Stimulated activated memory B cell treated with anti-CD40 and anti-IgM and Interleukin-4, amounts not matched to agents 10 μg/mL and 1 μg/mL and 100 μg/mL, for 72 hours (primary cell): ENCODE data around the gene TPRN.
A peak's percentile ranks its signal among the peaks of the same experiment; 100 is the strongest.
"Not testable (repeated sequence)": the region's sequence is repeated elsewhere in the genome, so short reads cannot be mapped to it uniquely, and the experiment has no call there.

Source experiments
- ATAC-seq: fragments of 150-1000 bp; cut with Tn5 transposase; 2 replicates; pipeline ENCODE4 v1.10.0; 2021
- H3K27ac Mint-ChIP-seq: one replicate; pipeline ENCODE4 v1.8.0; 2022; ENCODE audit warnings: mild to moderate bottlenecking, mixed read lengths
- H3K27me3 Mint-ChIP-seq: one replicate; pipeline ENCODE4 v1.8.0; 2022; ENCODE audit warnings: mixed read lengths
- H3K36me3 Mint-ChIP-seq: one replicate; pipeline ENCODE4 v1.8.0; 2022; ENCODE audit warnings: mixed read lengths
- H3K4me1 Mint-ChIP-seq: one replicate; pipeline ENCODE4 v1.8.0; 2022; ENCODE audit warnings: mixed read lengths
- H3K4me3 Mint-ChIP-seq: one replicate; pipeline ENCODE4 v1.8.0; 2022; ENCODE audit warnings: mild to moderate bottlenecking, moderate library complexity, mixed read lengths
- H3K9me3 Mint-ChIP-seq: one replicate; pipeline ENCODE4 v1.8.0; 2022; ENCODE audit warnings: mixed read lengths

Gene TPRN

GRCh38 chr9:137240318-137240840, 39.8 kb upstream of the TPRN start:
- peak; percentile 61 for ATAC-seq
- Mint-ChIP-seq H3K27me3 (peaks cover 1% of the 10 kb centered on the region), H3K36me3 (peaks cover 16% of the 10 kb centered on the region), H3K4me3 (peak overlapping the region; percentile 86), H3K27ac (peak overlapping the region; percentile 69), H3K4me1 (peaks cover 64% of the 10 kb centered on the region), H3K9me3 (no peaks in the 10 kb centered on the region)

GRCh38 chr9:137239541-137240200, 39.1 kb upstream of the TPRN start:
- H3K27ac Mint-ChIP-seq = peak overlapping the region; percentile 69
- peak overlapping the region; percentile 86 for H3K4me3 Mint-ChIP-seq
- not testable (repeated sequence) for H3K27me3 Mint-ChIP-seq, ATAC-seq, H3K9me3 Mint-ChIP-seq
- peaks cover 71% of the 10 kb centered on the region for H3K4me1 Mint-ChIP-seq
- peaks cover 16% of the 10 kb centered on the region for H3K36me3 Mint-ChIP-seq

- Mint-ChIP-seq H3K27me3 (peaks cover 12% of the 10 kb centered on the region), H3K4me1 (peaks cover 59% of the 10 kb centered on the region), H3K9me3 (no peaks in the 10 kb centered on the region), H3K4me3 (no peak overlapping the region), H3K36me3 (peaks cover 10% of the 10 kb centered on the region), H3K27ac (no peak overlapping the region)
- ATAC-seq = no peak
Observed at GRCh38 chr9:137237759-137238726, 37.5 kb upstream of the TPRN start.

- H3K27ac Mint-ChIP-seq = no peak overlapping the region
- H3K27me3 Mint-ChIP-seq = peaks cover 19% of the 10 kb centered on the region
- H3K4me1 Mint-ChIP-seq = peaks cover 49% of the 10 kb centered on the region
- ATAC-seq = no peak
- H3K36me3 Mint-ChIP-seq = no peaks in the 10 kb centered on the region
- H3K4me3 Mint-ChIP-seq = peak overlapping the region; percentile 29
- no peaks in the 10 kb centered on the region for H3K9me3 Mint-ChIP-seq
Observed at GRCh38 chr9:137236936-137237421, 36.4 kb upstream of the TPRN start.

GRCh38 chr9:137236238-137236935, 35.8 kb upstream of the TPRN start:
- ATAC-seq = peak; percentile 53
- Mint-ChIP-seq H3K36me3 (no peaks in the 10 kb centered on the region), H3K27ac (no peak overlapping the region), H3K9me3 (no peaks in the 10 kb centered on the region), H3K27me3 (peaks cover 25% of the 10 kb centered on the region), H3K4me1 (peaks cover 48% of the 10 kb centered on the region), H3K4me3 (peak overlapping the region; percentile 29)

- no peaks in the 10 kb centered on the region for H3K36me3 Mint-ChIP-seq
- ATAC-seq = no peak
- H3K4me3 Mint-ChIP-seq = peak overlapping the region; percentile 45
- peaks cover 32% of the 10 kb centered on the region for H3K27me3 Mint-ChIP-seq
- no peaks in the 10 kb centered on the region for H3K9me3 Mint-ChIP-seq
- peak overlapping the region; percentile 63 for H3K27ac Mint-ChIP-seq
- peaks cover 48% of the 10 kb centered on the region for H3K4me1 Mint-ChIP-seq
Observed at GRCh38 chr9:137235424-137236237, 35.1 kb upstream of the TPRN start.

- Mint-ChIP-seq H3K9me3 (no peaks in the 10 kb centered on the region), H3K27me3 (peaks cover 38% of the 10 kb centered on the region), H3K36me3 (no peaks in the 10 kb centered on the region), H3K4me1 (peaks cover 48% of the 10 kb centered on the region), H3K27ac (peak overlapping the region; percentile 63), H3K4me3 (peak overlapping the region; percentile 45)
- peak; percentile 49 for ATAC-seq
Observed at GRCh38 chr9:137234758-137235423, 34.4 kb upstream of the TPRN start.

GRCh38 chr9:137234055-137234697, 33.6 kb upstream of the TPRN start:
- H3K27ac Mint-ChIP-seq = peak overlapping the region; percentile 63
- ATAC-seq = no peak
- no peak overlapping the region for H3K4me3 Mint-ChIP-seq
- no peaks in the 10 kb centered on the region for H3K36me3 Mint-ChIP-seq
- H3K9me3 Mint-ChIP-seq = no peaks in the 10 kb centered on the region
- peaks cover 38% of the 10 kb centered on the region for H3K27me3 Mint-ChIP-seq
- peaks cover 41% of the 10 kb centered on the region for H3K4me1 Mint-ChIP-seq

GRCh38 chr9:137233143-137233980, 32.8 kb upstream of the TPRN start:
- H3K27me3 Mint-ChIP-seq = peaks cover 38% of the 10 kb centered on the region
- H3K27ac Mint-ChIP-seq = no peak overlapping the region
- H3K9me3 Mint-ChIP-seq = no peaks in the 10 kb centered on the region
- no peak overlapping the region for H3K4me3 Mint-ChIP-seq
- ATAC-seq = no peak
- H3K4me1 Mint-ChIP-seq = peaks cover 34% of the 10 kb centered on the region
- no peaks in the 10 kb centered on the region for H3K36me3 Mint-ChIP-seq

GRCh38 chr9:137232510-137232909, 32.0 kb upstream of the TPRN start:
- no peak overlapping the region for H3K27ac Mint-ChIP-seq
- peaks cover 44% of the 10 kb centered on the region for H3K27me3 Mint-ChIP-seq

GRCh38 chr9:137232101-137232500, 31.6 kb upstream of the TPRN start:
- Mint-ChIP-seq H3K27ac (no peak overlapping the region), H3K9me3 (no peaks in the 10 kb centered on the region), H3K4me1 (peaks cover 30% of the 10 kb centered on the region), H3K27me3 (peaks cover 47% of the 10 kb centered on the region), H3K36me3 (no peaks in the 10 kb centered on the region), H3K4me3 (no peak overlapping the region)
- no peak for ATAC-seq

More at GRCh38 chr9:137232510-137232909, 32.0 kb upstream of the TPRN start:
- H3K36me3 Mint-ChIP-seq = no peaks in the 10 kb centered on the region
- ATAC-seq = no peak
- no peak overlapping the region for H3K4me3 Mint-ChIP-seq
- peaks cover 30% of the 10 kb centered on the region for H3K4me1 Mint-ChIP-seq
- no peaks in the 10 kb centered on the region for H3K9me3 Mint-ChIP-seq

GRCh38 chr9:137231372-137232039, 31.0 kb upstream of the TPRN start:
- peaks cover 47% of the 10 kb centered on the region for H3K27me3 Mint-ChIP-seq
- no peaks in the 10 kb centered on the region for H3K9me3 Mint-ChIP-seq
- no peak overlapping the region for H3K4me3 Mint-ChIP-seq
- peaks cover 25% of the 10 kb centered on the region for H3K4me1 Mint-ChIP-seq
- ATAC-seq = no peak
- no peak overlapping the region for H3K27ac Mint-ChIP-seq
- H3K36me3 Mint-ChIP-seq = no peaks in the 10 kb centered on the region
